SU-DHL-6 (cell line): ENCODE measurements around the gene ADH5.

ENCODE experiments used
- CTCF ChIP-seq: fragments of 200-600 bp; sonication (generic); IDR thresholded peaks from one replicate; pipeline ENCODE4 v1.5.1; 2017; ENCODE audit warnings: antibody characterized with exemption, mild to moderate bottlenecking, low read length, moderate library complexity; ENCODE audit not compliant: insufficient read depth, poor library complexity, severe bottlenecking
- EZH2phosphoT487 ChIP-seq: fragments of 200-600 bp; sonication (generic), shearing (Covaris generic); conservative IDR thresholded peaks from 2 replicates; pipeline ENCODE4 v1.6.1; 2018; ENCODE audit warnings: mild to moderate bottlenecking, antibody characterized with exemption, low read length, moderate library complexity, mixed read lengths

DNA sequence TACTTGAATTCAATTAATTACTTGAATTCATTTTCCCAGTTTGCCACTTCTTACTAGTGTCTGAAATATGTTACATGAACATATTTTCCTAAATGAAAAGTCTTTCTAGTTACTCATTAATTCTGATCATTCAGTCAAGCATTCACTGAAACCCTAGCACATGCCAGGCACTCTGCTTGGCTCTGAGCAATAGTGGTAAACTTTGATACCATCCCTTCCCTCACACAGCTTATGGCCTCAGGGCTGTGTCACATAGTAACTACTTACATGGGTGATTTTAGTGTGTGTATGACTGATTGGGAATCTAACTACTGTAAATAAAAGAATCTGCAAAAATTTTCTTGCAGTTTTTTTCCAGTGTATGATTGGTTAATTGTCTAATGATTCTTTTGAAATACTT lies 60.4 kb downstream of the ADH5 start:
- TF ChIP-seq CTCF = no peak
- no peak for TF ChIP-seq EZH2phosphoT487
